ENCODE results near the gene PLCL2.

PLCL2 gene

DNA sequence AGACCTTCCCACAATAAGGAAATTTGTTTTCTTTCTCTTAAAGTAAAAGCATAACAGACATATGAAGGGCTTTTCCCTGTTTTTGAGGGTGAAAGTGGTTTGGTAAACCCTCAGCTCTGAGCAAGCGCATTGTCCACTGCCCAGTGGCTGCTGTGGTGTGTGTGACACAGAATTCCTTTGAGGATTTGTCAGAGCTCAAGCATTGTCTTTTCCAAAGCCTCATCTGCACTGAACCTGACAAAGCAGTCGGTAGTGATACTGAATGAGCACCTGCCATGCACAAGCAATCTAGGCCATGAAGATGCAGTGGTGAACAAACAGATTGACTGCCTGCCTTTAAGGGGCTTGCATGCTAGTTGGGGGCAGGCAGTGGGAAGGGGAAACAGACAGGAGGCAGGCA is 128.3 kb downstream of the PLCL2 start:
- no peaks in the 10 kb centered on the region for H3K36me3 ChIP-seq (ENCODE audit: insufficient read depth)
- H3K9ac ChIP-seq, result no peak overlapping the region
- no peak overlapping the region for H2AFZ ChIP-seq (ENCODE audit: low read depth)
- H3K27ac ChIP-seq, result no peak overlapping the region
- no peaks in the 10 kb centered on the region for H3K27me3 ChIP-seq (ENCODE audit: insufficient read depth, low read depth)
- H3K4me2 ChIP-seq, result no peak overlapping the region
- TF ChIP-seq, protein P1, sequence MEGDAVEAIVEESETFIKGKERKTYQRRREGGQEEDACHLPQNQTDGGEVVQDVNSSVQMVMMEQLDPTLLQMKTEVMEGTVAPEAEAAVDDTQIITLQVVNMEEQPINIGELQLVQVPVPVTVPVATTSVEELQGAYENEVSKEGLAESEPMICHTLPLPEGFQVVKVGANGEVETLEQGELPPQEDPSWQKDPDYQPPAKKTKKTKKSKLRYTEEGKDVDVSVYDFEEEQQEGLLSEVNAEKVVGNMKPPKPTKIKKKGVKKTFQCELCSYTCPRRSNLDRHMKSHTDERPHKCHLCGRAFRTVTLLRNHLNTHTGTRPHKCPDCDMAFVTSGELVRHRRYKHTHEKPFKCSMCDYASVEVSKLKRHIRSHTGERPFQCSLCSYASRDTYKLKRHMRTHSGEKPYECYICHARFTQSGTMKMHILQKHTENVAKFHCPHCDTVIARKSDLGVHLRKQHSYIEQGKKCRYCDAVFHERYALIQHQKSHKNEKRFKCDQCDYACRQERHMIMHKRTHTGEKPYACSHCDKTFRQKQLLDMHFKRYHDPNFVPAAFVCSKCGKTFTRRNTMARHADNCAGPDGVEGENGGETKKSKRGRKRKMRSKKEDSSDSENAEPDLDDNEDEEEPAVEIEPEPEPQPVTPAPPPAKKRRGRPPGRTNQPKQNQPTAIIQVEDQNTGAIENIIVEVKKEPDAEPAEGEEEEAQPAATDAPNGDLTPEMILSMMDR (conservative IDR thresholded peaks at IDR 0.05; ENCODE audit: low read depth, low read length), result no peak
- H3K79me2 ChIP-seq (ENCODE audit: insufficient read depth, low read depth), result no peaks in the 10 kb centered on the region
- H4K20me1 ChIP-seq (ENCODE audit: insufficient read depth), result no peaks in the 10 kb centered on the region
- no peak overlapping the region for H3K4me3 ChIP-seq (IDR thresholded peaks at IDR 0.05; ENCODE audit: insufficient read depth, low read depth, low read length)
- H3K4me1 ChIP-seq (ENCODE audit: low read depth, poor library complexity, severe bottlenecking), result no peaks in the 10 kb centered on the region

DNA sequence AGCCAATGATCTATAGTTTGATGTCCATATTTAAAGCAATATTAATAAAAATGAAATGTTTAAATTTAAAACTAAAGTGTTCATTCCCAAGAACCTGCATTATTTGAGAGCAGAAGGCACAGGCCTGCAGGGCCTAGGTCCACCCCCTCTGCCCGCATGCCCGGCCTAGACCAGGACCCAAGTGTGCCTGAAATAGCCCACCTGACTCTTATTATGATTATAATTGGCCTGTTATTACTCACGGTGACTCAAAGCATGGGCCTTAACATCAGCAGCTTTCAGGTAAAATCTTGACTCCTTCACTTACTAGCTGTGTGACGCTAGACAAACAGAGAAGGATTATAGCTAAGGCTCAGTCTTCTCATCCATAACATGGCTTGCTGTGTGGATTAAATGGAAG is 128.8 kb downstream of the PLCL2 start:
- no peaks in the 10 kb centered on the region for H4K20me1 ChIP-seq (ENCODE audit: insufficient read depth)
- H3K4me2 ChIP-seq, result no peak overlapping the region
- H3K27me3 ChIP-seq (ENCODE audit: insufficient read depth, low read depth), result no peaks in the 10 kb centered on the region
- H3K4me1 ChIP-seq (ENCODE audit: low read depth, poor library complexity, severe bottlenecking), result no peaks in the 10 kb centered on the region
- H3K79me2 ChIP-seq (ENCODE audit: insufficient read depth, low read depth), result no peaks in the 10 kb centered on the region
- no peaks in the 10 kb centered on the region for H3K36me3 ChIP-seq (ENCODE audit: insufficient read depth)
- TF ChIP-seq, protein P1 (conservative IDR thresholded peaks at IDR 0.05; ENCODE audit: low read depth, low read length), result no peak
- H3K9ac ChIP-seq, result no peak overlapping the region
- H3K4me3 ChIP-seq (IDR thresholded peaks at IDR 0.05; ENCODE audit: insufficient read depth, low read depth, low read length), result no peak overlapping the region
- H3K27ac ChIP-seq, result no peak overlapping the region
- H2AFZ ChIP-seq (ENCODE audit: low read depth), result no peak overlapping the region

- H3K4me2 ChIP-seq, result no peak overlapping the region
- no peaks in the 10 kb centered on the region for H3K4me1 ChIP-seq (ENCODE audit: low read depth, poor library complexity, severe bottlenecking)
- H3K9ac ChIP-seq, result no peak overlapping the region
- H3K4me3 ChIP-seq (IDR thresholded peaks at IDR 0.05; ENCODE audit: insufficient read depth, low read depth, low read length), result no peak overlapping the region
- H3K27ac ChIP-seq, result no peak overlapping the region
- TF ChIP-seq, protein P1 (conservative IDR thresholded peaks at IDR 0.05; ENCODE audit: low read depth, low read length), result no peak
- no peak overlapping the region for H2AFZ ChIP-seq (ENCODE audit: low read depth)
- no peaks in the 10 kb centered on the region for H3K27me3 ChIP-seq (ENCODE audit: insufficient read depth, low read depth)
- H3K79me2 ChIP-seq (ENCODE audit: insufficient read depth, low read depth), result no peaks in the 10 kb centered on the region
- H4K20me1 ChIP-seq (ENCODE audit: insufficient read depth), result no peaks in the 10 kb centered on the region
- H3K36me3 ChIP-seq (ENCODE audit: insufficient read depth), result no peaks in the 10 kb centered on the region
Observed at GRCh38 chr3:17014284-17014683, 129.5 kb downstream of the PLCL2 start.

DNA sequence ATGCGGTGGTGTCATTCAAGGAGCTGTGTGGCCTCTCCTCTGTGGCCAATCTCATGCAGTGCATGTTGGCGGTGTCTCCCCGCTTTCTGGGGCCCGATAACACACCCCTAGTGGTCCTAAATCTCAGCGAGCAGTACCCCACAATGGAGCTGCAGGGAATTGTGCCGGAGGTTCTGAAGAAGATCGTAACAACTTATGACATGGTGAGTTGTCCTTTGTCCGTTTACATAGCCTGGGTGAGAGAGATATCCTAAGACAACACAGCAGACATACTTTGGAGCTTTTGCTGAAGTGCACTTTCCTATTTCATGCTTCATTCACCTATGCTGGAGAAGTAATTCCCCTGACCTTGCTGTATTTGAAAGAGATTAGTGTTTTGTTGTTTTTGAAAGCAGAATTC is 130.0 kb downstream of the PLCL2 start:
- Histone ChIP-seq H3K27ac (no peak overlapping the region), H4K20me1 (ENCODE audit: insufficient read depth) (no peaks in the 10 kb centered on the region), H3K4me3 (IDR thresholded peaks at IDR 0.05; ENCODE audit: insufficient read depth, low read depth, low read length) (no peak overlapping the region), H3K4me1 (ENCODE audit: low read depth, poor library complexity, severe bottlenecking) (no peaks in the 10 kb centered on the region), H3K36me3 (ENCODE audit: insufficient read depth) (no peaks in the 10 kb centered on the region), H3K4me2 (no peak overlapping the region), H2AFZ (ENCODE audit: low read depth) (no peak overlapping the region), H3K9ac (no peak overlapping the region), H3K27me3 (ENCODE audit: insufficient read depth, low read depth) (no peaks in the 10 kb centered on the region), H3K79me2 (ENCODE audit: insufficient read depth, low read depth) (no peaks in the 10 kb centered on the region)
- TF ChIP-seq, protein P1 (conservative IDR thresholded peaks at IDR 0.05; ENCODE audit: low read depth, low read length), result no peak
